NT2/D1 (cell line): ENCODE results near the gene CDKL4.

Source experiments
- SUZ12 ChIP-seq: IDR thresholded peaks from 2 replicates; pipeline ENCODE4 v1.6.1; 2011; ENCODE audit not compliant: insufficient read length, insufficient read depth; ENCODE audit errors: extremely low read depth
- YY1 ChIP-seq: IDR thresholded peaks from 2 replicates; pipeline ENCODE4 v1.6.1; 2011; ENCODE audit not compliant: insufficient read length, insufficient read depth

- no peak for TF ChIP-seq YY1
- no peak for TF ChIP-seq SUZ12
Observed at GRCh38 chr2:39266139-39266805, 22.5 kb upstream of the CDKL4 start.
